Nephron (organoid): ENCODE data around the gene CNTNAP2.

ENCODE experiments used
- H3K27ac Mint-ChIP-seq, 3 experiments: 2 replicates each; pipeline ENCODE4 v1.8.0; 2020; ENCODE audit warnings: mixed read lengths in 3 of 3, mild to moderate bottlenecking in 2 of 3, moderate library complexity in 1 of 3
- H3K27me3 Mint-ChIP-seq: 2 replicates; pipeline ENCODE4 v1.8.0; 2021; ENCODE audit warnings: low read depth, mild to moderate bottlenecking, moderate library complexity, mixed read lengths
- H3K36me3 Mint-ChIP-seq: 2 replicates; pipeline ENCODE4 v1.8.0; 2020; ENCODE audit warnings: low read depth, mixed read lengths
- H3K4me1 Mint-ChIP-seq: 2 replicates; pipeline ENCODE4 v1.8.0; 2020; ENCODE audit warnings: mixed read lengths
- H3K4me3 Mint-ChIP-seq, 3 experiments: 2 replicates each; pipeline ENCODE4 v1.8.0; 2020; ENCODE audit warnings: mild to moderate bottlenecking in 3 of 3, mixed read lengths in 3 of 3, moderate library complexity in 2 of 3
- H3K9me3 Mint-ChIP-seq: 2 replicates; pipeline ENCODE4 v1.8.0; 2020; ENCODE audit warnings: mixed read lengths
- TF ChIP-seq, protein P1 (sequence below), 3 experiments: fragments of 200-600 bp; sonication (generic); IDR thresholded peaks; one replicate each; pipeline ENCODE4 v1.5.0; 2021; ENCODE audit warnings: antibody characterized with exemption in 3 of 3; ENCODE audit not compliant: unreplicated experiment in 3 of 3

The CNTNAP2 gene

DNA sequence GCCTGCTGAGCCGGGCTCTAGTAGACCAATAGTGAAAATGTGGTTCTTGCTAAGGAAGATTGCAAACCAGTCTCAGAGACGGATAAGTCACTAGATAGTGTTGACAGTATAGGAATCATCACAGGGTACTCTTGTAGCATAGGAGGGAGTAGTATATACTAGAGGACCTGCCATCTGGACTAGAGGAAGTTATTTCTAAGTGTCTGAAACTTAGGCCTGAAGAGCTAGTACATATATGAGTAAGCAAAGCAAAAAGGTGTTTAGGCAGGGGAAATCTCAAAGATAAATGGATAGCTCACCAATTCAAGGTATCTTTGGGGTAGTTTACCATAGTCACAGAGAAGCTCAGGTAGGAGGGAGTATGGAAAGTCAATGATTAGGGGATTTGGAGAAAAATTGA lies 428.1 kb downstream of the CNTNAP2 start:
- Mint-ChIP-seq H3K4me3 (no peak overlapping the region), H3K9me3 (no peaks in the 10 kb centered on the region), H3K27ac (no peak overlapping the region), H3K4me1 (no peaks in the 10 kb centered on the region), H3K27me3 (no peaks in the 10 kb centered on the region), H3K36me3 (no peaks in the 10 kb centered on the region)
- TF ChIP-seq, protein P1, sequence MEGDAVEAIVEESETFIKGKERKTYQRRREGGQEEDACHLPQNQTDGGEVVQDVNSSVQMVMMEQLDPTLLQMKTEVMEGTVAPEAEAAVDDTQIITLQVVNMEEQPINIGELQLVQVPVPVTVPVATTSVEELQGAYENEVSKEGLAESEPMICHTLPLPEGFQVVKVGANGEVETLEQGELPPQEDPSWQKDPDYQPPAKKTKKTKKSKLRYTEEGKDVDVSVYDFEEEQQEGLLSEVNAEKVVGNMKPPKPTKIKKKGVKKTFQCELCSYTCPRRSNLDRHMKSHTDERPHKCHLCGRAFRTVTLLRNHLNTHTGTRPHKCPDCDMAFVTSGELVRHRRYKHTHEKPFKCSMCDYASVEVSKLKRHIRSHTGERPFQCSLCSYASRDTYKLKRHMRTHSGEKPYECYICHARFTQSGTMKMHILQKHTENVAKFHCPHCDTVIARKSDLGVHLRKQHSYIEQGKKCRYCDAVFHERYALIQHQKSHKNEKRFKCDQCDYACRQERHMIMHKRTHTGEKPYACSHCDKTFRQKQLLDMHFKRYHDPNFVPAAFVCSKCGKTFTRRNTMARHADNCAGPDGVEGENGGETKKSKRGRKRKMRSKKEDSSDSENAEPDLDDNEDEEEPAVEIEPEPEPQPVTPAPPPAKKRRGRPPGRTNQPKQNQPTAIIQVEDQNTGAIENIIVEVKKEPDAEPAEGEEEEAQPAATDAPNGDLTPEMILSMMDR (IDR thresholded peaks at IDR 0.05; ENCODE audit: unreplicated experiment in 3 of 3): no peak

DNA sequence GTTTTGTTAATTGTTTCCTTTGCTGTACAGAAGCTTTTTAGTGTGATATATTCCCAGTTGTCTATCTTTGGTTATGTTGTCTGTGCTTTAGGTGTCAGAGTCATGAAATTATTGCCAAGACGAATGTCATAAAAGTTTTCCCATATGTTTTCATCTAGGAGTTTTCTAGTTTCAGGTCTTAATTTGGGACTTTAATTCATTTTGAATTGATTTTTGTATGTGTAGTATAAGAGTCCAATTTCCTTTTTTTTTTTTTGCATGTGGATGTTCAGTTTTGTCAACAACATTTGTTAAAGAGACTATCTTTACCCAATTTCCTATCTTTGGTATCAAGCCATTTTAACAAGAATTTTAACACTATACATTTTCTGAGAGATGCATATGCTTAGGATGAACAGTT lies 432.2 kb downstream of the CNTNAP2 start:
- Mint-ChIP-seq H3K9me3 (peaks cover 4% of the 10 kb centered on the region), H3K27me3 (peaks cover 3% of the 10 kb centered on the region), H3K4me3 (no peak overlapping the region), H3K4me1 (no peaks in the 10 kb centered on the region), H3K27ac (no peak overlapping the region), H3K36me3 (no peaks in the 10 kb centered on the region)
- TF ChIP-seq, protein P1 (IDR thresholded peaks at IDR 0.05; ENCODE audit: unreplicated experiment in 3 of 3): no peak

DNA sequence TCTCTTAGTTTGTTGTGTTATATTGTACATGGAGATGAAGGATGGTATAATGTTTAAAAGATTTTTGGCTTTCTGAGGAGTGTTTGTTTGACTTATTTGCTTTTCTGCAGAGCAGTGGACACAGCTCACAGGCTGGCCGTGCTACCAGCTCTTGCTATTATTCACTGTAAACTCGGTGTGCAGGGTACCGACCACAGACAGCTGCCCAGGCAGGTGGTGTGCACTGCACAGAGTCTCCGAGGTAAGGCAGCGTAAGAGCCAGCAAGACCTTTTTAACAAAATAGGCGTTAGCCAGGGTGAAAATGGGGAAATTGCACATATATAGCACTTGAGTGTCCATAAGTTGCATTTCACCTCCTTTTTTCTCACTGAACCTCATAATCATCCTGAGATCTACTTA lies 438.0 kb downstream of the CNTNAP2 start:
- Mint-ChIP-seq H3K4me1 (no peaks in the 10 kb centered on the region), H3K27me3 (peaks cover 3% of the 10 kb centered on the region), H3K4me3 (no peak overlapping the region), H3K9me3 (peaks cover 4% of the 10 kb centered on the region), H3K27ac (no peak overlapping the region), H3K36me3 (no peaks in the 10 kb centered on the region)
- TF ChIP-seq, protein P1 (IDR thresholded peaks at IDR 0.05; ENCODE audit: unreplicated experiment in 3 of 3): no peak

DNA sequence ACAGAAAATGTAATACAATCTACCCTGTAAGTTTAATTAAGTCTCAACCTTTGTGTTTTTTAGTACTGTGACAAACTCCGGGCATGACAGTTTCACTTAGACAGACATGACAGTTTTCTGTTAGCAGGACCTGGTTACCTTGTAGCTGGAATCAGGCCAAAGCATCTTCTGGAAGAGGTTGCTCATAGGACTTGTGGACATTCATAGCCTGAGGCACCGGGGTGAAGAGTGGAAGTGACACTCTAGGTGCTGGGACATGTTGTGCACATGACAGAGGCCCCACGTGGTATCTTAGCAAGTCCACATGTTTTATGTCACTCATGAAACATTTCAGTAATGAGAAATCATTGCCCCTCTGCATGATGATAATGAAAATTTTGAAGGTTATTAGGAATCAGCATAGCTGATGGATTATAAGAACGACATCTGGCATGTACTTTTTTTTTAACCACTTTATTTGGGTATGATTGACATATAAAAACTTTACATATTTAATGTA lies 441.4 kb downstream of the CNTNAP2 start:
- no peaks in the 10 kb centered on the region for H3K4me1 Mint-ChIP-seq
- no peak overlapping the region for H3K27ac Mint-ChIP-seq
- H3K9me3 Mint-ChIP-seq: no peaks in the 10 kb centered on the region
- TF ChIP-seq, protein P1 (IDR thresholded peaks at IDR 0.05; ENCODE audit: unreplicated experiment in 3 of 3): no peak
- H3K4me3 Mint-ChIP-seq: no peak overlapping the region
- no peaks in the 10 kb centered on the region for H3K27me3 Mint-ChIP-seq
- no peaks in the 10 kb centered on the region for H3K36me3 Mint-ChIP-seq

DNA sequence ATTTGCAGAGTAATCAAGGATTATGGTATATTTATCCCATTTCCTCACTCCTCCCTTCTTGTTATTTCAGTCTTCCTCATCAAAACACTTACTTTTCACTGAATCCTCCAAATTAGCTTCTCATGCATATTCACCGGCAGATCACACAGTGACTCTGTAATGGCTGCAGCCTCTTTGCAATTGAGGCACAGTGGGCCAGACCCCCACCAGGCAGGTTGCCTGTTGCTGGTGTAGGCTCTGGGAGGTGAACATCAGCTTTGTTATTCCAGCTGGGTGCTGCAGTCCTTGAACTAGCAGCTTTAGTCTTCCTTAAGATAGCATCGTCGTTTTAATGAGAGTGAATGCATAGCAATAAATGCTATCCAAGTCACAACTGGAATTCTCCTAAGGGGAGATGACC lies 449.3 kb downstream of the CNTNAP2 start:
- no peaks in the 10 kb centered on the region for H3K4me1 Mint-ChIP-seq

DNA sequence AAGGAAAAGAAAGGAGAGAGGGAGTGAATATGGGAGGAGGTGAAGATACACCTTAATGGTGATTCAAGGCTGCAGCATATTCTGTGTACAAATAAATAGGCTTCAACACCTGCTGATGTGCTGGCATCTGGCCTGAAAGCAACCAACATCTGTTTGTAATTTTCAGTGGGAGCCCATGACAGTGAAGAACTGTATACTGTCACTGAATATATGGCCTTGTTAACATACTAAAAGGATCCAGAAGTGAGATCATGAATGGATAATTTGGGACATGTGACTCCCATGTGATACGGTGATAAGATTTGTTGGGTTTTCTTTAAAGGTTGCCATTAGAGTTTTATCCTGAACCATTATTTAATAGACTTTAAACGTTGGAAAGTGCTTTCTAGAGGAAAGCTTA lies 459.3 kb downstream of the CNTNAP2 start:
- TF ChIP-seq, protein P1 (IDR thresholded peaks at IDR 0.05; ENCODE audit: unreplicated experiment in 3 of 3): no peak
- Mint-ChIP-seq H3K27ac (no peak overlapping the region), H3K36me3 (no peaks in the 10 kb centered on the region), H3K4me1 (no peaks in the 10 kb centered on the region), H3K4me3 (no peak overlapping the region), H3K27me3 (no peaks in the 10 kb centered on the region), H3K9me3 (no peaks in the 10 kb centered on the region)

More for the DNA sequence above, 449.3 kb downstream of the CNTNAP2 start:
- H3K27ac Mint-ChIP-seq: no peak overlapping the region
- no peaks in the 10 kb centered on the region for H3K36me3 Mint-ChIP-seq
- TF ChIP-seq, protein P1 (IDR thresholded peaks at IDR 0.05; ENCODE audit: unreplicated experiment in 3 of 3): no peak
- no peak overlapping the region for H3K4me3 Mint-ChIP-seq
- H3K9me3 Mint-ChIP-seq: no peaks in the 10 kb centered on the region
- H3K27me3 Mint-ChIP-seq: no peaks in the 10 kb centered on the region
